Gastrocnemius medialis (tissue), 4 donors: ENCODE measurements around the gene EDN1.

Experiments used
- POLR2A ChIP-seq, 2 donors: fragments of 450-650 bp; IDR thresholded peaks; one replicate each; pipeline ENCODE4 v1.6.1; 2017; ENCODE audit warnings: antibody characterized with exemption in 2 of 2, mild to moderate bottlenecking in 2 of 2, moderate library complexity in 2 of 2
- TF ChIP-seq, protein P1 (sequence below), 5 experiments: fragments of 450-650 bp in 3 of 5; fragments of 200-600 bp in 2 of 5; sonication (generic) in 2 of 5; IDR thresholded peaks in 4 of 5; conservative IDR thresholded peaks in 1 of 5; 1 replicate in 4 of 5; 2 replicates in 1 of 5; pipeline ENCODE4 v1.5.1; 2016 to 2019; ENCODE audit warnings: antibody characterized with exemption in 5 of 5, mild to moderate bottlenecking in 3 of 5, moderate library complexity in 3 of 5

DNA sequence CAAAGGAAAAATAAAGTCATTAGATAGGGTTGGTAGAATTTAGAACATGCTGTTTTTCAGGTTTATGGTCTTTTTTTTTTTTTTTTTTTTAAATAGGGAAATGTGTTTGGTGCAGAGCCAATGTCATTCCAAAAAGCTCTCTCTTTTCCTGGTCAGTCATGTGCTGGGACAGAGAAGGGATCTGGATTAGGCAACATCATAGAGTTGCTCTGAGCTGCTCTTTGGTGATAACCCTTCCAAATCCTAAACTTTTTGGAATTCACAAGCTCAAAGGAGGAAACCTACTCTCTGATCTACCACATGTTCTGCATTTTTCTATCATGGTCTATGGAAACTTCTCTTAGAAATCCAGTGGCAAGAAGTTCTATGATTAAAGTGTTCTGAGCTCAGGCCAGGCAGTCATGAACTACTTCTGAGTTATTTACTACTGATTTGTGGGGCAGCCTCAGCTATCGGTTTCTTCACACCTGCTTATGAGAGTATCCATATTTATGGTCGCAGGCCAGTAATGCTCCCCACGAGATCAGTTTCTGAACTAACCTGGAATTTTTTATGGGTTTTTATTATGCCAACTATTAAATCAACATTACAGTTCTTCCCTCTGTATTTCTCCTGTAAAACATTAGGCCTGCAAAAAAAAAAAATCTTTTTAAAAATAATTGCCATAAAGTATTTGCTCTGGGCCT lies 4.8 kb downstream of the EDN1 start:
- TF ChIP-seq, protein P1, sequence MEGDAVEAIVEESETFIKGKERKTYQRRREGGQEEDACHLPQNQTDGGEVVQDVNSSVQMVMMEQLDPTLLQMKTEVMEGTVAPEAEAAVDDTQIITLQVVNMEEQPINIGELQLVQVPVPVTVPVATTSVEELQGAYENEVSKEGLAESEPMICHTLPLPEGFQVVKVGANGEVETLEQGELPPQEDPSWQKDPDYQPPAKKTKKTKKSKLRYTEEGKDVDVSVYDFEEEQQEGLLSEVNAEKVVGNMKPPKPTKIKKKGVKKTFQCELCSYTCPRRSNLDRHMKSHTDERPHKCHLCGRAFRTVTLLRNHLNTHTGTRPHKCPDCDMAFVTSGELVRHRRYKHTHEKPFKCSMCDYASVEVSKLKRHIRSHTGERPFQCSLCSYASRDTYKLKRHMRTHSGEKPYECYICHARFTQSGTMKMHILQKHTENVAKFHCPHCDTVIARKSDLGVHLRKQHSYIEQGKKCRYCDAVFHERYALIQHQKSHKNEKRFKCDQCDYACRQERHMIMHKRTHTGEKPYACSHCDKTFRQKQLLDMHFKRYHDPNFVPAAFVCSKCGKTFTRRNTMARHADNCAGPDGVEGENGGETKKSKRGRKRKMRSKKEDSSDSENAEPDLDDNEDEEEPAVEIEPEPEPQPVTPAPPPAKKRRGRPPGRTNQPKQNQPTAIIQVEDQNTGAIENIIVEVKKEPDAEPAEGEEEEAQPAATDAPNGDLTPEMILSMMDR (IDR thresholded peaks at IDR 0.05 in 4 of 5, conservative IDR thresholded peaks at IDR 0.05 in 1 of 5): no peak
- no peak for TF ChIP-seq POLR2A (IDR thresholded peaks at IDR 0.05)
